ENCODE data around the gene IER3. TPM values are rescaled to one million over a fixed set of nuclear protein-coding genes. Genes with fewer than 3 reads are reported as not detected.

IER3 gene
- total and polyA plus RNA-seq, 8 donors: 16.5 to 187 (median 113) TPM

DNA sequence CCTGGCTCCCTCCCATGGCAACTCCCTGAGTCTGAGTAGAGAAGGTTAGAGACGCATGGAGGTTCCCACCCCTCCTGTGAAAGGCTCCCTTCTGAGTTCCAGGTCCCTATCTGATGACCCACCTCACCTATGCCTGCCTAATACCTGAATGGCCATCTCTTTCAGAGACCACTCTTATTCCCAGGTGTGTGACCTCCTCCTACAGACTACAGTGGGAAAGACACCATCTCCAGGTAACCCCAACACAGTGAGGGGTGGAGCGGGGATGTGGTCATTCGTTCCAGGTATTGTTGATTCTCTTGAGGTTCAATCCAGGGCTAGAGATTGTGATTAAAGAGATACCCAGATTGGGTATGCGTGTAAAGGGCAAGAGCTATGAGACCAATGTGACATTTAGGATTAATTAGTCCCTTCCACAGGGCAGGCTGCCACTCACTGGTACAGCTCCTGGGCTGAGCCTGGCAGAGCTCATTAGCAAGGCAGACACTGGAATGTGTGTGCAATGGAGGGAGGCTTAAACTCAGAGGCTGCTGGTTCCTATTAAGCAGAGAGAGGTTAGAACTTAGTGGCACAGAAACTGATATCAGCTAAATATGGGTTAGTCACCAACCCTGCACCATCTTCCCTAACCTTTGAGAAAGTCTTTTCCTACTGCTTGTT lies 46.5 kb upstream of the IER3 start:
- Histone ChIP-seq H3K27me3 (no peaks in the 10 kb centered on the region), H3K9me3 (no peaks in the 10 kb centered on the region), H3K36me3 (no peaks in the 10 kb centered on the region), H3K4me3 (no peak overlapping the region), H3K4me1 (peaks cover 8 to 36% (median 18%) of the 10 kb centered on the region in 4 donors), H3K27ac (no peak overlapping the region)
- TF ChIP-seq POLR2A (IDR thresholded peaks at IDR 0.05) (no peak), POLR2AphosphoS5 (IDR thresholded peaks at IDR 0.05) (no peak), EP300 (IDR thresholded peaks at IDR 0.05) (no peak)
- TF ChIP-seq, protein P1, sequence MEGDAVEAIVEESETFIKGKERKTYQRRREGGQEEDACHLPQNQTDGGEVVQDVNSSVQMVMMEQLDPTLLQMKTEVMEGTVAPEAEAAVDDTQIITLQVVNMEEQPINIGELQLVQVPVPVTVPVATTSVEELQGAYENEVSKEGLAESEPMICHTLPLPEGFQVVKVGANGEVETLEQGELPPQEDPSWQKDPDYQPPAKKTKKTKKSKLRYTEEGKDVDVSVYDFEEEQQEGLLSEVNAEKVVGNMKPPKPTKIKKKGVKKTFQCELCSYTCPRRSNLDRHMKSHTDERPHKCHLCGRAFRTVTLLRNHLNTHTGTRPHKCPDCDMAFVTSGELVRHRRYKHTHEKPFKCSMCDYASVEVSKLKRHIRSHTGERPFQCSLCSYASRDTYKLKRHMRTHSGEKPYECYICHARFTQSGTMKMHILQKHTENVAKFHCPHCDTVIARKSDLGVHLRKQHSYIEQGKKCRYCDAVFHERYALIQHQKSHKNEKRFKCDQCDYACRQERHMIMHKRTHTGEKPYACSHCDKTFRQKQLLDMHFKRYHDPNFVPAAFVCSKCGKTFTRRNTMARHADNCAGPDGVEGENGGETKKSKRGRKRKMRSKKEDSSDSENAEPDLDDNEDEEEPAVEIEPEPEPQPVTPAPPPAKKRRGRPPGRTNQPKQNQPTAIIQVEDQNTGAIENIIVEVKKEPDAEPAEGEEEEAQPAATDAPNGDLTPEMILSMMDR (IDR thresholded peaks at IDR 0.05): no peak
- DNase-seq: peak in 1 of 2 donors; percentile 39
- 54 to 93% (median 56%) methylated on average over 3 to 4 of the region's 4 CpGs for WGBS, 5 donors
- intact Hi-C loops (cut with DNase I; ENCODE audit: low total_unique reads): no loop called here

DNA sequence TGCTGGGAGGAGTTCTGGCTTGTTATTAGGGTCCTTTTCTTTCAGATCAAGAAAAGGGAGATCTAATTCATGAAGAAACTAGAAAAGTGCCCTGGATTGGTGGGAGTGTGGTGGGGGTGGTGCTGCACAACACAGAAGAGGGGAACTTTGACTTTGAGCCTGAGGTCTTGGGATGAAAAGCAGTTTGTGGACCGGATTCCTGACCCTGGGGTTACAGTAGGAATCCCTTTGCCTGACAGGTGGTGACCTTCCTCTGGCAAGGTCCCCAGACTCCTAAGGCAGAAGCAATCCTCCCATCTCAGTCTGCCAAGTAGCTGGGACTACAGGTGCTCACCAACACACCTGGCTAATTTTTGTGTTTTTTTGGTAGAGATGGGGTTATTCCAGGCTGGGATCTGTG lies 45.3 kb upstream of the IER3 start:
- Histone ChIP-seq H3K9me3 (no peaks in the 10 kb centered on the region), H3K4me1 (peaks cover 8 to 36% (median 18%) of the 10 kb centered on the region in 4 donors), H3K4me3 (no peak overlapping the region), H3K27ac (no peak overlapping the region), H3K36me3 (no peaks in the 10 kb centered on the region), H3K27me3 (no peaks in the 10 kb centered on the region)
- TF ChIP-seq, protein P1 (IDR thresholded peaks at IDR 0.05): no peak
- no peak for TF ChIP-seq POLR2A (IDR thresholded peaks at IDR 0.05)
- no peak for TF ChIP-seq EP300 (IDR thresholded peaks at IDR 0.05)
- TF ChIP-seq POLR2AphosphoS5 (IDR thresholded peaks at IDR 0.05): no peak
- 0 to 68% (median 45%) methylated on average over 1 of the region's 1 CpG for WGBS, 5 donors
- no peak for DNase-seq
- intact Hi-C loops (cut with DNase I; ENCODE audit: low total_unique reads): no loop called here

DNA sequence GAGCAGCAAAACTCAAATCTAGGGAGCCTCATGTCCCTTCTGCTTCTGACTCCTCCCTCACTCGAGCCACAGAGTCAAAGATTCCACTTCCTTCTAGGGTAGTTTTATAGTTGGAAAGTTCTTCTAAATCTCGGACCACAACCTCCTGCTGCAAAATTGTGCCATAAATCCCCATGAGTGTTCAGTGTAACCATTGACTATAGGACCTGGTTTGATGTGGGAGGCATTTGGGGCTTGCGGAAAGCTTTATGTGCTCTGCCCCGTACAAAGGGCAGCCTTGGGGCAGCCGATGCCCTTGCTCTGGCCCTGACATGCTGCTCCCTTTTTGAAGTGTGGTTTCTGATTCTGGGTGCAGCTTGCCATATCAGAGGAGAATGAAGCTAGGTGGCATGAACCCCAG lies 43.6 kb upstream of the IER3 start:
- peak overlapping the region in 2 of 5 donors; percentile 50 to 67 for H3K27ac ChIP-seq
- no peaks in the 10 kb centered on the region for H3K36me3 ChIP-seq
- H3K4me3 ChIP-seq: no peak overlapping the region
- TF ChIP-seq EP300 (IDR thresholded peaks at IDR 0.05) (no peak), POLR2A (IDR thresholded peaks at IDR 0.05) (no peak), POLR2AphosphoS5 (IDR thresholded peaks at IDR 0.05) (no peak)
- TF ChIP-seq, protein P1 (IDR thresholded peaks at IDR 0.05): no peak
- no peaks in the 10 kb centered on the region for H3K9me3 ChIP-seq
- intact Hi-C loops (cut with DNase I; ENCODE audit: low total_unique reads): no loop called here
- DNase-seq: no peak
- 43 to 72% (median 69%) methylated on average over 5 of the region's 5 CpGs for WGBS, 5 donors
- H3K4me1 ChIP-seq: peaks cover 0 to 22% (median 10%) of the 10 kb centered on the region in 4 donors
- H3K27me3 ChIP-seq: no peaks in the 10 kb centered on the region

DNA sequence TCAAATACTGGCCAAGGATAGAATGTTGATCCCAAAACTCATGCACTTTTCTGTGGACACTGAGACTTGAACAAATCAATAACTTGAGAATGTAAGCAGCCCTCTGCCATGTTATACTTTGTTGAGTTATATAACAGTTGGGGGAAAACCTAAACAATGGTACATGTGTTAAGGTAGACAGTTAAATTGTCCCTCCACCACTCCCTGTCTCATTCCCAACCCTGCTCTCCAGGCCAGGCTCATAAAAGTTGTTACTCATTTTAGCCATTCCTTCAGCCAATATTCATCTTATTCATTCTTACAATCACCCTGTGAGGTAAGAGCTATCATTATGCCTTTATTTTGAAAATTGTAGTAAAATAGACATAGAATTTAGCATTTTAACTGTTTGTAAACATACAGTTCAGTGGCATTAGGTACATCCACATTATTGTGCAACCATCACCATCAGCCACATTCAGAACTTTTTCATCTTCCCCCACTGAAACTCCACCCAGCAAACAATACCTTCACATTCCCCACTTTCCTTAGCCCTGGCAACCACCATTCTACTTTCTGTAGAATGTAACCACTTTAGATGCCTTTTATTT lies 38.2 kb upstream of the IER3 start:
- peaks cover 45 to 64% (median 47%) of the 10 kb centered on the region in 4 donors for H3K4me1 ChIP-seq
- no peak for DNase-seq
- intact Hi-C loops (cut with DNase I; ENCODE audit: low total_unique reads): no loop called here
- H3K36me3 ChIP-seq: no peaks in the 10 kb centered on the region
- H3K9me3 ChIP-seq: no peaks in the 10 kb centered on the region
- TF ChIP-seq POLR2A (IDR thresholded peaks at IDR 0.05) (no peak), POLR2AphosphoS5 (IDR thresholded peaks at IDR 0.05) (no peak), EP300 (IDR thresholded peaks at IDR 0.05) (no peak)
- TF ChIP-seq, protein P1 (IDR thresholded peaks at IDR 0.05): no peak
- H3K27me3 ChIP-seq: no peaks in the 10 kb centered on the region
- no peak overlapping the region for H3K4me3 ChIP-seq
- H3K27ac ChIP-seq: peak overlapping the region; percentile 59 to 89 (median 85)

All from stomach (tissue), 9 donors.